Measurements from ENCODE around the gene DYNLL1.
A peak's percentile ranks its signal among the peaks of the same experiment; 100 is the strongest.

DYNLL1 gene

GRCh38 chr12:120536064-120536791, 40.3 kb downstream of the DYNLL1 start:
- H3K9me3 ChIP-seq, result no peaks in the 10 kb centered on the region
- H3K27ac ChIP-seq, result peak overlapping the region; percentile 90 to 96
- TF ChIP-seq CTCF (IDR thresholded peaks at IDR 0.05), result no peak
- intact Hi-C loops (cut with DNase I; ENCODE audit: low total_unique reads), result loop anchor here (5.0 kb wide), 1 partner anchor 39 kb away; the partner anchor contains the start of gene DYNLL1
- DNase-seq, result no peak
- peak overlapping the region; percentile 86 to 98 for H3K4me3 ChIP-seq
- no peaks in the 10 kb centered on the region for H3K27me3 ChIP-seq
- H3K4me1 ChIP-seq, result peaks cover 9 to 65% (median 55%) of the 10 kb centered on the region in 4 donors
- no peaks in the 10 kb centered on the region for H3K36me3 ChIP-seq

- H3K9me3 ChIP-seq, result no peaks in the 10 kb centered on the region
- no peak for DNase-seq
- no peak for TF ChIP-seq CTCF (IDR thresholded peaks at IDR 0.05)
- intact Hi-C loops (cut with DNase I; ENCODE audit: low total_unique reads), result loop anchor here (5.0 kb wide), 1 partner anchor 41 kb away; the partner anchor contains the start of gene DYNLL1
- H3K27ac ChIP-seq, result peak overlapping the region; percentile 90 to 96
- peak overlapping the region; percentile 86 to 98 for H3K4me3 ChIP-seq
- H3K4me1 ChIP-seq, result peaks cover 9 to 81% (median 66%) of the 10 kb centered on the region in 4 donors
- no peaks in the 10 kb centered on the region for H3K27me3 ChIP-seq
- peaks cover 0 to 8% (median 0%) of the 10 kb centered on the region in 3 donors for H3K36me3 ChIP-seq
Observed at GRCh38 chr12:120537856-120538220, 41.9 kb downstream of the DYNLL1 start.

- Histone ChIP-seq H3K9me3 (no peaks in the 10 kb centered on the region), H3K4me3 (peak overlapping the region; percentile 86 to 98)
- intact Hi-C loops (cut with DNase I; ENCODE audit: low total_unique reads), result loop anchor here (5.0 kb wide), 1 partner anchor 41 kb away; the partner anchor contains the start of gene DYNLL1
Observed at GRCh38 chr12:120538281-120539156, 42.6 kb downstream of the DYNLL1 start.

GRCh38 chr12:120539303-120539702, 43.4 kb downstream of the DYNLL1 start:
- H3K27me3 ChIP-seq, result no peaks in the 10 kb centered on the region
- peaks cover 9 to 91% (median 75%) of the 10 kb centered on the region in 4 donors for H3K4me1 ChIP-seq
- H3K4me3 ChIP-seq, result no peak overlapping the region
- no peaks in the 10 kb centered on the region for H3K9me3 ChIP-seq
- intact Hi-C loops (cut with DNase I; ENCODE audit: low total_unique reads), result loop anchor here (5.0 kb wide), 1 partner anchor 42 kb away; the partner anchor contains the start of gene DYNLL1
- TF ChIP-seq CTCF (IDR thresholded peaks at IDR 0.05), result no peak
- H3K27ac ChIP-seq, result peak overlapping the region; percentile 90 to 96
- H3K36me3 ChIP-seq, result peaks cover 0 to 8% (median 0%) of the 10 kb centered on the region in 3 donors
- no peak for DNase-seq

More at GRCh38 chr12:120538281-120539156, 42.6 kb downstream of the DYNLL1 start:
- TF ChIP-seq CTCF (IDR thresholded peaks at IDR 0.05), result no peak
- DNase-seq, result peak; percentile 57 to 90
- Histone ChIP-seq H3K36me3 (peaks cover 0 to 8% (median 0%) of the 10 kb centered on the region in 3 donors), H3K27me3 (no peaks in the 10 kb centered on the region), H3K4me1 (peaks cover 9 to 88% (median 70%) of the 10 kb centered on the region in 4 donors), H3K27ac (peak overlapping the region; percentile 90 to 96)

- Histone ChIP-seq H3K36me3 (peaks cover 0 to 8% (median 0%) of the 10 kb centered on the region in 3 donors), H3K27me3 (no peaks in the 10 kb centered on the region)
Observed at GRCh38 chr12:120540445-120540844, 44.5 kb downstream of the DYNLL1 start.

More at GRCh38 chr12:120540445-120540844, 44.5 kb downstream of the DYNLL1 start:
- no peak overlapping the region for H3K4me3 ChIP-seq
- H3K4me1 ChIP-seq, result peaks cover 9 to 95% (median 77%) of the 10 kb centered on the region in 4 donors
- DNase-seq, result no peak
- TF ChIP-seq CTCF (IDR thresholded peaks at IDR 0.05), result no peak
- intact Hi-C loops (cut with DNase I; ENCODE audit: low total_unique reads), result no loop called here
- H3K9me3 ChIP-seq, result no peaks in the 10 kb centered on the region
- H3K27ac ChIP-seq, result peak overlapping the region; percentile 90 to 96

Data from tibial artery (tissue), 4 donors.